HEK293T (cell line): ENCODE measurements around the gene ADD1.
"Not testable (repeated sequence)": the region's sequence is repeated elsewhere in the genome, so short reads cannot be mapped to it uniquely, and the experiment has no call there.

Experiments used
- FOXA1 ChIP-seq: fragments of 450-650 bp; IDR thresholded peaks from 2 replicates; pipeline ENCODE4 v1.6.1; 2016; ENCODE audit warnings: mild to moderate bottlenecking
- FOXM1 ChIP-seq: fragments of 450-650 bp; IDR thresholded peaks from 2 replicates; pipeline ENCODE4 v1.6.1; 2017; ENCODE audit warnings: mild to moderate bottlenecking, borderline replicate concordance
- HDGF ChIP-seq: fragments of 450-650 bp; IDR thresholded peaks from 2 replicates; pipeline ENCODE4 v1.6.1; 2017; ENCODE audit warnings: antibody characterized with exemption, borderline replicate concordance
- L3MBTL2 ChIP-seq: fragments of 450-650 bp; conservative IDR thresholded peaks from 2 replicates; pipeline ENCODE4 v1.6.1; 2016; ENCODE audit warnings: mild to moderate bottlenecking
- NFRKB ChIP-seq: fragments of 450-650 bp; IDR thresholded peaks from 2 replicates; pipeline ENCODE4 v1.6.1; 2016; ENCODE audit warnings: mild to moderate bottlenecking, moderate library complexity
- SP1 ChIP-seq: fragments of 450-650 bp; IDR thresholded peaks from 2 replicates; pipeline ENCODE4 v1.6.1; 2017
- SUZ12 ChIP-seq: fragments of 450-650 bp; IDR thresholded peaks from 2 replicates; pipeline ENCODE4 v1.6.1; 2016; ENCODE audit warnings: mild to moderate bottlenecking
- ZNF384 ChIP-seq: fragments of 450-650 bp; IDR thresholded peaks from 2 replicates; pipeline ENCODE4 v1.6.1; 2016

- TF ChIP-seq L3MBTL2, FOXA1, NFRKB, SP1, SUZ12, FOXM1, ZNF384, HDGF: not testable (repeated sequence)
These were observed 102.3 kb downstream of the ADD1 start for GRCh38 chr4:2945619-2946604.
